Ishikawa (cell line): ENCODE measurements around the gene SLC6A6.

Experiments used
- CEBPB ChIP-seq: IDR thresholded peaks from 2 replicates; pipeline ENCODE4 v1.6.1; 2012
- CREB1 ChIP-seq: IDR thresholded peaks from 2 replicates; pipeline ENCODE4 v1.6.1; 2012; ENCODE audit warnings: low read depth
- EGR1 ChIP-seq: IDR thresholded peaks from 2 replicates; pipeline ENCODE4 v1.6.1; 2012
- EP300 ChIP-seq: IDR thresholded peaks from 2 replicates; pipeline ENCODE4 v1.6.1; 2012; ENCODE audit warnings: borderline replicate concordance
- FOXM1 ChIP-seq: IDR thresholded peaks from 2 replicates; pipeline ENCODE4 v1.6.1; 2012; ENCODE audit warnings: low read depth, borderline replicate concordance
- MAX ChIP-seq: IDR thresholded peaks from 2 replicates; pipeline ENCODE4 v1.6.1; 2012
- NFIC ChIP-seq: IDR thresholded peaks from 2 replicates; pipeline ENCODE4 v1.6.1; 2012
- RAD21 ChIP-seq: IDR thresholded peaks from 2 replicates; pipeline ENCODE4 v1.6.1; 2012; ENCODE audit warnings: low read depth
- REST ChIP-seq: IDR thresholded peaks from 2 replicates; pipeline ENCODE4 v1.6.1; 2012; ENCODE audit warnings: low read depth, mild to moderate bottlenecking
- TAF1 ChIP-seq: IDR thresholded peaks from 2 replicates; pipeline ENCODE4 v1.6.1; 2012; ENCODE audit warnings: low read depth, mild to moderate bottlenecking
- TCF12 ChIP-seq: IDR thresholded peaks from 2 replicates; pipeline ENCODE4 v1.6.1; 2012; ENCODE audit warnings: low read depth
- TEAD4 ChIP-seq: IDR thresholded peaks from 2 replicates; pipeline ENCODE4 v1.6.1; 2012
- USF1 ChIP-seq: IDR thresholded peaks from 2 replicates; pipeline ENCODE4 v1.6.1; 2012
- YY1 ChIP-seq: IDR thresholded peaks from 2 replicates; pipeline ENCODE4 v1.6.1; 2012; ENCODE audit warnings: low read depth
- ZBTB7A ChIP-seq: IDR thresholded peaks from 2 replicates; pipeline ENCODE4 v1.6.1; 2012; ENCODE audit warnings: low read depth

SLC6A6 gene

GRCh38 chr3:14416453-14416852, 14.0 kb downstream of the SLC6A6 start:
- TF ChIP-seq CEBPB (no peak), CREB1 (no peak), MAX (no peak), EGR1 (no peak), TCF12 (no peak), EP300 (no peak), USF1 (no peak), REST (no peak), YY1 (no peak)

GRCh38 chr3:14418296-14419250, 16.2 kb downstream of the SLC6A6 start:
- no peak for TF ChIP-seq RAD21
- TF ChIP-seq FOXM1 = no peak
- TF ChIP-seq CEBPB = no peak
- TF ChIP-seq EP300 = no peak
- no peak for TF ChIP-seq TAF1
- no peak for TF ChIP-seq EGR1
- no peak for TF ChIP-seq TCF12
- no peak for TF ChIP-seq TEAD4

GRCh38 chr3:14422016-14422963, 19.9 kb downstream of the SLC6A6 start:
- TF ChIP-seq RAD21 (no peak), NFIC (no peak), ZBTB7A (no peak), YY1 (no peak), CREB1 (no peak), FOXM1 (no peak), TAF1 (no peak), CEBPB (no peak), TCF12 (no peak), TEAD4 (no peak), REST (no peak), EP300 (no peak), USF1 (no peak), EGR1 (no peak), MAX (no peak)

GRCh38 chr3:14423197-14423743, 20.9 kb downstream of the SLC6A6 start:
- no peak for TF ChIP-seq FOXM1
- no peak for TF ChIP-seq TAF1
- TF ChIP-seq TEAD4 = no peak
- no peak for TF ChIP-seq MAX

- TF ChIP-seq FOXM1 = no peak
Measured at GRCh38 chr3:14423963-14424362, 21.6 kb downstream of the SLC6A6 start.
